IMR-90 (cell line): ENCODE data around the gene CAMK2G. TPM values are rescaled to one million over a fixed set of nuclear protein-coding genes. Genes with fewer than 3 reads are reported as not detected.
A peak's percentile ranks its signal among the peaks of the same experiment; 100 is the strongest.
"Not testable (repeated sequence)": the region's sequence is repeated elsewhere in the genome, so short reads cannot be mapped to it uniquely, and the experiment has no call there.

Source experiments
- ATAC-seq: fragments of 200-7000 bp; cut with Tn5 transposase; 2 replicates; pipeline ENCODE4 v1.9.1; 2020; ENCODE audit warnings: low read depth, mild to moderate bottlenecking, moderate library complexity
- BruUV-seq: library from RNA; stranded (reverse); fragments of 400-500 nt; replicated peaks from 2 replicates; lab custom pipeline; 2021; lab: Mats Ljungman, UMichigan
- CTCF ChIA-PET: fragments of 300-600 bp; formaldehyde crosslinking; extraction: SDS; loops from one replicate; lab custom pipeline; 2021; ENCODE audit warnings: antibody characterized with exemption; lab: Yijun Ruan, JAX
- POLR2A ChIA-PET: fragments of 300-600 bp; sonication (Branson Sonifier 250); formaldehyde crosslinking; loops from one replicate; lab custom pipeline; 2022; ENCODE audit warnings: antibody characterized with exemption; ENCODE audit not compliant: unreplicated experiment; lab: Charles Lee
- DNase-seq: peaks from one replicate; pipeline ENCODE4 v3.0.0; 2013
- H2AFZ ChIP-seq: replicated peaks from 2 replicates; pipeline ENCODE3; 2013; ENCODE audit warnings: low read length, mild to moderate bottlenecking; ENCODE audit not compliant: poor library complexity
- H2AK5ac ChIP-seq: 2 replicates; pipeline ENCODE4 v1.6.1; 2013; ENCODE audit warnings: low read depth, low read length, inconsistent platforms
- H2AK9ac ChIP-seq: replicated peaks from 2 replicates; pipeline ENCODE3; 2013; ENCODE audit warnings: mild to moderate bottlenecking, low read depth, low read length, moderate library complexity; ENCODE audit not compliant: poor library complexity
- H2BK120ac ChIP-seq: 2 replicates; pipeline ENCODE4 v1.6.1; 2013; ENCODE audit warnings: low read depth, low read length, inconsistent platforms
- H2BK15ac ChIP-seq: 3 replicates; pipeline ENCODE4 v1.6.1; 2013; ENCODE audit warnings: low read depth, low read length, inconsistent platforms
- H2BK20ac ChIP-seq: 2 replicates; pipeline ENCODE4 v1.6.1; 2013; ENCODE audit warnings: low read depth, mild to moderate bottlenecking, inconsistent platforms, low read length, moderate library complexity
- H2BK5ac ChIP-seq: 2 replicates; pipeline ENCODE4 v1.6.1; 2013; ENCODE audit warnings: mild to moderate bottlenecking, low read depth, low read length, inconsistent platforms; ENCODE audit not compliant: poor library complexity, severe bottlenecking
- H3K14ac ChIP-seq: replicated peaks from 2 replicates; pipeline ENCODE4 v1.6.1; 2013; ENCODE audit warnings: low read depth, low read length, inconsistent platforms
- H3K18ac ChIP-seq: 2 replicates; pipeline ENCODE4 v1.6.1; 2013; ENCODE audit warnings: low read depth, low read length, control low read depth
- H3K23ac ChIP-seq: 2 replicates; pipeline ENCODE4 v1.6.1; 2013; ENCODE audit warnings: low read depth, low read length, inconsistent platforms
- H3K27ac ChIP-seq: 2 replicates; pipeline ENCODE4 v1.5.1; 2013; ENCODE audit warnings: mild to moderate bottlenecking, control low read depth, low read length; ENCODE audit not compliant: insufficient read depth
- H3K27me3 ChIP-seq: 2 replicates; pipeline ENCODE4 v1.6.1; 2013; ENCODE audit warnings: low read length; ENCODE audit not compliant: control insufficient read depth, insufficient read depth
- H3K36me3 ChIP-seq: 2 replicates; pipeline ENCODE4 v1.6.1; 2013; ENCODE audit warnings: low read length, mixed read lengths; ENCODE audit not compliant: control insufficient read depth, insufficient read depth
- H3K4ac ChIP-seq: 2 replicates; pipeline ENCODE4 v1.6.1; 2013; ENCODE audit warnings: low read depth, low read length, inconsistent platforms
- H3K4me1 ChIP-seq: 2 replicates; pipeline ENCODE4 v1.6.1; 2013; ENCODE audit warnings: low read length, mixed read lengths; ENCODE audit not compliant: control insufficient read depth, insufficient read depth
- H3K4me2 ChIP-seq: 2 replicates; pipeline ENCODE4 v1.6.1; 2013; ENCODE audit warnings: low read depth, mild to moderate bottlenecking, control low read depth, low read length, moderate library complexity
- H3K4me3 ChIP-seq: 2 replicates; pipeline ENCODE4 v1.5.1; 2013; ENCODE audit warnings: low read depth, mild to moderate bottlenecking, control low read depth, low read length, moderate library complexity; ENCODE audit not compliant: insufficient read depth
- H3K56ac ChIP-seq: 2 replicates; pipeline ENCODE4 v1.6.1; 2013; ENCODE audit warnings: low read length, inconsistent platforms; ENCODE audit not compliant: insufficient read depth; ENCODE audit errors: extremely low read depth
- H3K79me1 ChIP-seq, 2 experiments: 2 replicates each; pipeline ENCODE4 v1.6.1; 2013; ENCODE audit warnings: low read length in 2 of 2, inconsistent platforms in 1 of 2, low read depth in 1 of 2
- H3K9ac ChIP-seq: 2 replicates; pipeline ENCODE4 v1.6.1; 2013; ENCODE audit warnings: low read depth, low read length, control low read depth
- H3K9me1 ChIP-seq: 2 replicates; pipeline ENCODE4 v1.6.1; 2013; ENCODE audit warnings: low read length, inconsistent platforms; ENCODE audit not compliant: insufficient read depth
- H3K9me3 ChIP-seq: 2 replicates; pipeline ENCODE4 v1.6.1; 2013; ENCODE audit warnings: low read length; ENCODE audit not compliant: control insufficient read depth, insufficient read depth
- H4K20me1 ChIP-seq: 2 replicates; pipeline ENCODE4 v1.6.1; 2013; ENCODE audit warnings: low read length, inconsistent platforms; ENCODE audit not compliant: insufficient read depth
- H4K5ac ChIP-seq: 2 replicates; pipeline ENCODE4 v1.6.1; 2013; ENCODE audit warnings: mild to moderate bottlenecking, low read depth, low read length, control low read depth
- H4K8ac ChIP-seq, 2 experiments: 2 replicates each; pipeline ENCODE4 v1.6.1; 2013; ENCODE audit warnings: low read depth in 2 of 2, low read length in 2 of 2, control low read depth in 1 of 2, inconsistent platforms in 1 of 2
- H4K91ac ChIP-seq: 2 replicates; pipeline ENCODE4 v1.6.1; 2013; ENCODE audit warnings: low read depth, low read length, inconsistent platforms; ENCODE audit not compliant: insufficient read depth
- WGBS, 2 experiments: methylation state at CpG; one replicate each; pipeline versions ENCODE4 v1.1.5 to v1.1.7; 2013; ENCODE audit warnings: missing lambda C conversion rate in 2 of 2; ENCODE audit not compliant: insufficient read length in 1 of 2; ENCODE audit errors: extremely low coverage in 2 of 2; 5-methylcytosine and 5-hydroxymethylcytosine counted together
- dilution Hi-C: fragments of 300-500 bp; cut with HindIII; formaldehyde crosslinking; loops from one replicate; pipeline ENCODE4 v1.14.3; 2018; ENCODE audit warnings: low sequenced_read_pairs; ENCODE audit not compliant: unreplicated experiment
- in situ Hi-C: fragments of 300-500 bp; cut with MboI; formaldehyde crosslinking; loops from 3 replicates; pipeline ENCODE4 v1.14.3; 2019; ENCODE audit warnings: low sequenced_read_pairs, inconsistent platforms, mixed read lengths
- intact Hi-C: fragments of 100-400 bp; cut with micrococcal nuclease; formaldehyde crosslinking; loops from 2 replicates; pipeline ENCODE4 v1.10.0; 2022
- polyA plus RNA-seq, 3 experiments: library from polyadenylated mRNA; depleted of rRNA; stranded (reverse); fragments of >200 nt; gene quantifications; 2 replicates each; pipeline ENCODE4 v1.2.3, GENCODE V29; 2012; ENCODE audit warnings: low replicate concordance in 1 of 3
- total RNA-seq: library from RNA; depleted of rRNA; stranded (reverse); fragments of >200 nt; gene quantifications from 2 replicates; pipeline ENCODE4 v1.2.3, GENCODE V29; 2012

CAMK2G gene
- total and polyA plus RNA-seq, 2 of the 4 experiments (the other 2 are of a cell fraction), result 20.4 to 25.4 TPM

GRCh38 chr10:73895381-73895780 is 21.0 kb upstream of the CAMK2G start:
- H2BK5ac ChIP-seq, in situ Hi-C loops, H3K9ac ChIP-seq, H3K56ac ChIP-seq, DNase-seq, H3K27me3 ChIP-seq, H3K9me3 ChIP-seq, H2AK9ac ChIP-seq, H4K5ac ChIP-seq, H3K27ac ChIP-seq, H3K4me2 ChIP-seq, H3K23ac ChIP-seq, H3K36me3 ChIP-seq, dilution Hi-C loops, H3K4me3 ChIP-seq, BruUV-seq, ATAC-seq, intact Hi-C loops, H4K20me1 ChIP-seq: not testable (repeated sequence)
- Histone ChIP-seq H3K4me1 (peaks cover 28% of the 10 kb centered on the region), H4K91ac (peak overlapping the region; percentile 37; the same call in 1 of the 2 replicates), H2AK5ac (peak overlapping the region; percentile 74), H2BK15ac (peak overlapping the region; percentile 73; the same call in 2 of the 3 replicates), H2BK20ac (peak overlapping the region; percentile 35), H3K9me1 (peaks cover 43% of the 10 kb centered on the region), H2BK120ac (peak overlapping the region; percentile 71; the same call in 1 of the 2 replicates), H2AFZ (peak overlapping the region; percentile 6), H4K8ac (peak overlapping the region in 1 of 2 experiments; percentile 31; a peak in 1 of 4 replicates), H3K4ac (peak overlapping the region; percentile 88), H3K14ac (peak overlapping the region; percentile 60; the same call in 1 of the 2 replicates), H3K79me1 (peaks cover 0 to 34% of the 10 kb centered on the region in 2 experiments; a peak in 2 of 4 replicates), H3K18ac (peak overlapping the region; percentile 56; the same call in 1 of the 2 replicates)
- WGBS, 2 experiments, result no CpG with 5 or more reads among the region's 9 CpGs
- POLR2A ChIA-PET, result interaction anchor here (1.4 kb wide), 1 partner anchor 11 kb away, joined by 3 read pairs; no protein-coding TSS in a partner anchor
- CTCF ChIA-PET, result interaction anchor here (0.6 kb wide), 1 partner anchor 294 kb away, joined by 4 read pairs; no protein-coding TSS in a partner anchor
